ENCODE data around the gene AUTS2.

The AUTS2 gene

DNA sequence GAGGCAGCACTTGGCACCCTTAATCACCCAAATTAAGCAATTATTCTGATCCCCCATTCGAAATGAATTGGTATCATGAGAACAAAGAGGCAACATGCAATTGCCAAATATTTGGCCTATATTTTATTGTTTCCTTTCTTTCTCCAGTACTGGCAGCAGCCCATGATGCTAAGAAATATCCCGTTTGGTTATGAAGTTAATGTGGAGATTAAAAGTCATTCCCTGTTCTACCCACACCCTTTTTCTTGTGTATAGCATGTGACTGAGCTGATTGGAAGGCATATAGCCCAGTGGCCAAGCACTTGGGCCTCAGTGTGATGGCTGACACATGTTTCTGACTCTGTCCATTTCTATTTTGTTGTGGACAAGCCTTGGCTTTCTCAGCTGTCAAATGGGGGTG lies 841.4 kb downstream of the AUTS2 start:
- DNase-seq (ENCODE audit: low read depth in 1 of 2, low spot score in 1 of 2): no peak
- Histone ChIP-seq H3K27ac (replicated peaks) (no peak overlapping the region), H3K27me3 (ENCODE audit: insufficient read depth, poor library complexity, severe bottlenecking) (no peaks in the 10 kb centered on the region), H3K4me3 (replicated peaks; ENCODE audit: insufficient read depth, low read length) (no peak overlapping the region)
- TF ChIP-seq SPI1 (IDR thresholded peaks at IDR 0.05; ENCODE audit: borderline replicate concordance, low read depth) (no peak), GABPA (IDR thresholded peaks at IDR 0.05; ENCODE audit: low read depth) (no peak), POLR2AphosphoS5 (IDR thresholded peaks at IDR 0.05; ENCODE audit: low read depth) (no peak)
- TF ChIP-seq, protein P1, sequence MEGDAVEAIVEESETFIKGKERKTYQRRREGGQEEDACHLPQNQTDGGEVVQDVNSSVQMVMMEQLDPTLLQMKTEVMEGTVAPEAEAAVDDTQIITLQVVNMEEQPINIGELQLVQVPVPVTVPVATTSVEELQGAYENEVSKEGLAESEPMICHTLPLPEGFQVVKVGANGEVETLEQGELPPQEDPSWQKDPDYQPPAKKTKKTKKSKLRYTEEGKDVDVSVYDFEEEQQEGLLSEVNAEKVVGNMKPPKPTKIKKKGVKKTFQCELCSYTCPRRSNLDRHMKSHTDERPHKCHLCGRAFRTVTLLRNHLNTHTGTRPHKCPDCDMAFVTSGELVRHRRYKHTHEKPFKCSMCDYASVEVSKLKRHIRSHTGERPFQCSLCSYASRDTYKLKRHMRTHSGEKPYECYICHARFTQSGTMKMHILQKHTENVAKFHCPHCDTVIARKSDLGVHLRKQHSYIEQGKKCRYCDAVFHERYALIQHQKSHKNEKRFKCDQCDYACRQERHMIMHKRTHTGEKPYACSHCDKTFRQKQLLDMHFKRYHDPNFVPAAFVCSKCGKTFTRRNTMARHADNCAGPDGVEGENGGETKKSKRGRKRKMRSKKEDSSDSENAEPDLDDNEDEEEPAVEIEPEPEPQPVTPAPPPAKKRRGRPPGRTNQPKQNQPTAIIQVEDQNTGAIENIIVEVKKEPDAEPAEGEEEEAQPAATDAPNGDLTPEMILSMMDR (IDR thresholded peaks at IDR 0.05; ENCODE audit: insufficient read depth, low read length): no peak
- TF ChIP-seq, protein P2, sequence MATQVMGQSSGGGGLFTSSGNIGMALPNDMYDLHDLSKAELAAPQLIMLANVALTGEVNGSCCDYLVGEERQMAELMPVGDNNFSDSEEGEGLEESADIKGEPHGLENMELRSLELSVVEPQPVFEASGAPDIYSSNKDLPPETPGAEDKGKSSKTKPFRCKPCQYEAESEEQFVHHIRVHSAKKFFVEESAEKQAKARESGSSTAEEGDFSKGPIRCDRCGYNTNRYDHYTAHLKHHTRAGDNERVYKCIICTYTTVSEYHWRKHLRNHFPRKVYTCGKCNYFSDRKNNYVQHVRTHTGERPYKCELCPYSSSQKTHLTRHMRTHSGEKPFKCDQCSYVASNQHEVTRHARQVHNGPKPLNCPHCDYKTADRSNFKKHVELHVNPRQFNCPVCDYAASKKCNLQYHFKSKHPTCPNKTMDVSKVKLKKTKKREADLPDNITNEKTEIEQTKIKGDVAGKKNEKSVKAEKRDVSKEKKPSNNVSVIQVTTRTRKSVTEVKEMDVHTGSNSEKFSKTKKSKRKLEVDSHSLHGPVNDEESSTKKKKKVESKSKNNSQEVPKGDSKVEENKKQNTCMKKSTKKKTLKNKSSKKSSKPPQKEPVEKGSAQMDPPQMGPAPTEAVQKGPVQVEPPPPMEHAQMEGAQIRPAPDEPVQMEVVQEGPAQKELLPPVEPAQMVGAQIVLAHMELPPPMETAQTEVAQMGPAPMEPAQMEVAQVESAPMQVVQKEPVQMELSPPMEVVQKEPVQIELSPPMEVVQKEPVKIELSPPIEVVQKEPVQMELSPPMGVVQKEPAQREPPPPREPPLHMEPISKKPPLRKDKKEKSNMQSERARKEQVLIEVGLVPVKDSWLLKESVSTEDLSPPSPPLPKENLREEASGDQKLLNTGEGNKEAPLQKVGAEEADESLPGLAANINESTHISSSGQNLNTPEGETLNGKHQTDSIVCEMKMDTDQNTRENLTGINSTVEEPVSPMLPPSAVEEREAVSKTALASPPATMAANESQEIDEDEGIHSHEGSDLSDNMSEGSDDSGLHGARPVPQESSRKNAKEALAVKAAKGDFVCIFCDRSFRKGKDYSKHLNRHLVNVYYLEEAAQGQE (IDR thresholded peaks at IDR 0.05; ENCODE audit: insufficient replicate concordance, low read depth): no peak

DNA sequence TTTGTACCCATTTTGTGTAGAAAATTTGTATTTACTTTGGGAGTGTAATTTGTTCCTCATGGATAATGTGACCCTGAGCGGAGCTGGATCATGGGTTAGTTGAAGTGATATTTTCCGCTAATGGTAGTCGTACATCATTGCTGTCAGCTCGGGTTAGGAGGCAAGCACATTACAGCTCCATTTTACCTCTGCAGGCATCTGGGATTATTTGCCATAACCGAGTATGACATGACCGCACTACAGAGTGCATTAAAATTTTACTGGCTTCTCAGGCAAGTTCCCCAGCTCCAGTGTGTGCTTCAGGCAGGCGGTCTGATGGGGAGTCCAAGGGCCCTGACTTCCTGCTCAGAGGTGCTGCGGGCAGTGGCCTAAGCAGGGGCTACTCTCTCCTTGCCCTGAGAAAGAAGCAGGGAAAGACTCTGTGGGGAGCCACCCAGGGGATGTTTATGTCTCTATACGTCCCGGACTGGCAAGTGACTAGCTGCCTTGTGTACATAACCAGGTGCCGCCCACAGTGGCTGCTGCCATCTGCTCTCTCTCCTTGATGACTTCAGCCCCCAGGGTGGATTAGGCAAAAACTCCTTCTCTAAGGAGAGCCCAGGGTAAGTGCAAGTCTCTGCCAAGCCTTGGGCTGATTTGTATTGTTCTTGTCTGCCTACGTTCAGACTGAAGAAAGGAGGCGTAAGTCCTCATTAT lies 848.3 kb downstream of the AUTS2 start:
- DNase-seq (ENCODE audit: low read depth in 1 of 2, low spot score in 1 of 2): no peak
- no peak overlapping the region for H3K4me3 ChIP-seq (replicated peaks; ENCODE audit: insufficient read depth, low read length)
- H3K27me3 ChIP-seq (ENCODE audit: insufficient read depth, poor library complexity, severe bottlenecking): no peaks in the 10 kb centered on the region
- no peak overlapping the region for H3K27ac ChIP-seq (replicated peaks)
- TF ChIP-seq GABPA (IDR thresholded peaks at IDR 0.05; ENCODE audit: low read depth): no peak
- TF ChIP-seq POLR2AphosphoS5 (IDR thresholded peaks at IDR 0.05; ENCODE audit: low read depth): no peak
- TF ChIP-seq, protein P1 (IDR thresholded peaks at IDR 0.05; ENCODE audit: insufficient read depth, low read length): no peak
- no peak for TF ChIP-seq SPI1 (IDR thresholded peaks at IDR 0.05; ENCODE audit: borderline replicate concordance, low read depth)
- TF ChIP-seq, protein P2 (IDR thresholded peaks at IDR 0.05; ENCODE audit: insufficient replicate concordance, low read depth): no peak

DNA sequence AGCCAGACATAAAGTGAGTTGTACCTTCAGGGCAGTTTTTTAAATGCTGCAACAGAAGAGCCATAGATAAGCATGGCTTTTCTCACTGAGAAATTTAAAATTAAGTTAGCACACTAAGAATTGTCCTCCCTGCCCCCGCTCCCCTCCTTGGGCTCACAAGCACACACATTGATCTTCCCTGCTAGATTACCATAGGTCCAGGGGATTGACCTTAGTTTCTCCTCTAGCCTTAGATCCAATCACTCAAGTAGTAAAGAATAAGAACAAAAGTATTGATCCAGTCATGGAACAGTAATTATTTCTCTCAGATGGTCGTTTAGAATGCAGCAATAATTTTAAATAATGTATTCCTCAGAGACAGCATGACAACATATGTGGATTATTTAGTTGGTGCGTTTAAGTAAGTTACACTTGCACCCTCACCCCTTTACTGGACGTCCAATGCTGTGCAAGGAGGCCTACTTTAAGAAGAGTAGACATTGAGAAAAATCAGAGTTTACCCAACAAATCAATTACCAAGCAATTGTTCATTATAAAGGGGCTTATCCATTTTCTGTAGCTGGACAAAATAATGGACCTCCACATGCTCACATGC lies 850.1 kb downstream of the AUTS2 start:
- Histone ChIP-seq H3K27me3 (ENCODE audit: insufficient read depth, poor library complexity, severe bottlenecking) (no peaks in the 10 kb centered on the region), H3K4me3 (replicated peaks; ENCODE audit: insufficient read depth, low read length) (no peak overlapping the region), H3K27ac (replicated peaks) (no peak overlapping the region)
- DNase-seq (ENCODE audit: low read depth in 1 of 2, low spot score in 1 of 2): no peak
- TF ChIP-seq, protein P2 (IDR thresholded peaks at IDR 0.05; ENCODE audit: insufficient replicate concordance, low read depth): no peak
- TF ChIP-seq, protein P1 (IDR thresholded peaks at IDR 0.05; ENCODE audit: insufficient read depth, low read length): no peak
- no peak for TF ChIP-seq POLR2AphosphoS5 (IDR thresholded peaks at IDR 0.05; ENCODE audit: low read depth)
- no peak for TF ChIP-seq GABPA (IDR thresholded peaks at IDR 0.05; ENCODE audit: low read depth)
- TF ChIP-seq SPI1 (IDR thresholded peaks at IDR 0.05; ENCODE audit: borderline replicate concordance, low read depth): no peak

Data from HL-60 (cell line).